Measurements from ENCODE around the gene ITGA6.

The ITGA6 gene

GRCh38 chr2:172464400-172465129 lies 37.2 kb downstream of the ITGA6 start:
- in situ Hi-C loops (cut with HindIII; ENCODE audit: low sequenced_read_pairs) = no loop called here
- TF ChIP-seq CTCF (IDR thresholded peaks at IDR 0.05; ENCODE audit: low read depth, low read length, missing control alignments) = no peak
- no peak overlapping the region for H3K4me3 ChIP-seq (ENCODE audit: low read depth, low read length)
- no peak for DNase-seq (ENCODE audit: low read depth)

DNA sequence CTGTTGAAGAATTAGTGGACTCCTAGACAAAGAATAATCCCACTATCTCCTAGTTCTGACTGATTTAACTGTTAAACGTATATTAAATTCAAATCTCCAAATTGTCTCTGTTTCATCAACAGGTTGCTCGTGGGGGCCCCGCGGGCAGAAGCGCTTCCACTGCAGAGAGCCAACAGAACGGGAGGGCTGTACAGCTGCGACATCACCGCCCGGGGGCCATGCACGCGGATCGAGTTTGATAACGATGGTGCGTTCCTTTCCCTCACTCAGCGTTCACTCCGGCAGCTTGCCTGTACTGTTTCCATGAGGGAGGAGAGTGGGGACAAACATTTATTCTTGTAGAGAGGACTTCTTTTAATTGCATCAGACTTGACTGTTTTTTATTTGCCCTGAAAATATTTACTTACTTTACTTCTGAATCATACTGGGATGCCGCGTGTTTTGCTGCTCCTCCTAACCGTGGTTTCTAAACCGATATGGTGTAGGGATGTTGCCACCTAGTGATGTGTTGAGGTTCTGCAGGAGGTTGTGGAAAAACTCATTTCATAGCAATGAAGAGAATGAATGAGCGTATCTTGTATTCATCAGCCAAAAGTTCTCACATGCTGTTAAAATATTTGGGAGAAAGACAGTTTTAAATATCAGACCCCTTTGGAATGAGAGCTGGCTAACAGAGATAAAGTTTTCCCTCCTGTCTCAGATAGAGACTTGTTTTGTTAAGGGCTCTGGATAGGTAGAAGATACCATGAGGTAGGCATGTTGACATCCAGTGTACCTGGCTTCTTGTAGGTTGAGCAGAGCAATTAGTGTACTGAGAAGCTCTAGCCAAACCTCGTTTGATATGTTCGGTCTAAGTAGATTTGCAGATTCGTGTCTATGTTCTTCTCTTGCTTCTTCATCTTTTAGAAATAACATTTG lies 38.3 kb downstream of the ITGA6 start:
- TF ChIP-seq CTCF (IDR thresholded peaks at IDR 0.05; ENCODE audit: low read depth, low read length, missing control alignments) = peak; percentile 85
- peak; percentile 68 for DNase-seq (ENCODE audit: low read depth)
- peak overlapping the region; percentile 16 for H3K4me3 ChIP-seq (ENCODE audit: low read depth, low read length)
- in situ Hi-C loops (cut with HindIII; ENCODE audit: low sequenced_read_pairs) = no loop called here

DNA sequence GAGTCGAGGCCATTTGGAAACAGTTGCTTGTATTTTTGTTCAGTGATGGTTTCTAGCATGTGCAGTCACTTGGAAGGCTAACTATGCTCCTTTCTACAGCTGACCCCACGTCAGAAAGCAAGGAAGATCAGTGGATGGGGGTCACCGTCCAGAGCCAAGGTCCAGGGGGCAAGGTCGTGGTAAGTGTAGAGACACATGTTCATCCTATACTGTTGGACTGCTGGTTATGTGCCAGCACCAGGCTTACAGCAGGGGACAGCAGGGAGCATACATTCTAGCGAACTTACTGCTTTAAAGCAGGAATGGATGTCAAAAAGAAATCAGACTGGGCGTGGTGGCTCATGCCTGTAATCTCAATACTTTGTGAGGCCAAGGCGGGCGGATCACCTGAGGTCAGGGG lies 40.0 kb downstream of the ITGA6 start:
- in situ Hi-C loops (cut with HindIII; ENCODE audit: low sequenced_read_pairs) = no loop called here
- TF ChIP-seq CTCF (IDR thresholded peaks at IDR 0.05; ENCODE audit: low read depth, low read length, missing control alignments) = peak; percentile 10
- no peak overlapping the region for H3K4me3 ChIP-seq (ENCODE audit: low read depth, low read length)
- DNase-seq (ENCODE audit: low read depth) = no peak

DNA sequence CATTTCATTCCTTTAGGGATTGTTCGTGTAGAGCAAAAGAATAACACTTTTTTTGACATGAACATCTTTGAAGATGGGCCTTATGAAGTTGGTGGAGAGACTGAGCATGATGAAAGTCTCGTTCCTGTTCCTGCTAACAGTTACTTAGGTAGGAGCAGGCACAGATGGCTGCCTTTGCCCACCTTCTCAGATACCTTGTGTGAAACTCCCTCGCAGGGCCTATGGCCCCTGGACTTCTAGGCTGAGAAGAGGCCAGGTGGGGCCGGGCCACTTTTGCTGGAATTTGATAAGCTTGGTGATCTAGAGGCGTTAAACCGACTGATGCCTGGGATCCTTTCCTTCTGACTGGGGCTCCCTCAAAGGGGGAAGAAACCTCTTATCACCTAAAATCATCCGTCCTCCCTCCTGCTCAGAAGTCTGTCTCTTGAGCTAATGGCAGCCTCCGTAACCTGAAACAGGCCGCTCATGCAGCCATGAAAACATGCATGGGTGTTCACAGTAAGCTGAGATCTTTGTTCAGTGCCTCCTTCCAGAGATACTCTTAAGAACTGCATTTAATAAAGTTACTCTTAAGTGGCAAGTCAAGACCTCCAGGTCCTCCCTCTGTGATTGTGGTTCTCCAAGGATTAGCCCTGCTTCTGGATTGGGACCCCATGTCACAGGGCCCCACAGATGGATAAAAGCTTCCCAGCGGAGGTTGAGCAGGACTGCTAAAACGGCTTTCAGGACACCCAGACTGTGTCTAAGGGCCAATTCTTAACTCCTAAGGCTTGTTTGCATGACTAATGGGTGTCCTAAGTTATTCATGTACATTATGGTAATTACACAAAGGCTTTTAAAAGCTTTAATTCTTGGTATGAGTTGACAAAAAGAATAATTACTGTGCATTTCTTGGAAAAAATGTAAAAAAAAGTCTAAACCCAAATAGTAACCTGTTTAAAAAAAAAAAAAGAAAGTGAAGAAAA lies 43.9 kb downstream of the ITGA6 start:
- no peak for DNase-seq (ENCODE audit: low read depth)
- no peak for TF ChIP-seq CTCF (IDR thresholded peaks at IDR 0.05; ENCODE audit: low read depth, low read length, missing control alignments)
- in situ Hi-C loops (cut with HindIII; ENCODE audit: low sequenced_read_pairs) = loop anchor here (5.0 kb wide), 1 partner anchor 299 kb away; no protein-coding TSS in a partner anchor
- no peak overlapping the region for H3K4me3 ChIP-seq (ENCODE audit: low read depth, low read length)

DNA sequence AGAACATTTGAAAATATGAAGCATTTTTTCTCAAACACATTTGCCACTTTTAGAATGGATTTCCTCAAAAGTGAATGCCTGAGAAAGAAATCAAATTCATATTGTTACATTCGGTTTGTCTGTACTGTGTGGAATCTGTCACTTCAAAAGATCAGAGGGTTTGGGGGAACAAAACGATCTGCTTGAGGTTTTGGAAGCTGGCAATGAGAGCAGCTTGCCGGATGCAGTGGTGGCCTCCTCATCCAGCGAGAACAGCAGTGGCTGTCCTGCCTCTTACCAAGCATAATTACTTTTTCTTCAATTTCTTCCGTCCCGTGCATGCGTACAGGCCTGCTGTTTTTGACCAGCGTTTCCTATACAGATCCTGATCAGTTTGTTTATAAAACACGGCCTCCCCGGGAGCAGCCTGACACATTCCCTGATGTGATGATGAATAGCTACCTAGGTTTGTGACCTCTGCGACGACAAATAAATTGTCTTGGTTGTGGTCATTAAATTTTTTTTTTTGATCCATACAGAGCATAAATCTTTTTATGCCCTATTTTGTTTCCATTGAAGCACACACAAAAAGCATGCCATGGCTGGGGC lies 45.2 kb downstream of the ITGA6 start:
- TF ChIP-seq CTCF (IDR thresholded peaks at IDR 0.05; ENCODE audit: low read depth, low read length, missing control alignments) = no peak
- no peak for DNase-seq (ENCODE audit: low read depth)
- no peak overlapping the region for H3K4me3 ChIP-seq (ENCODE audit: low read depth, low read length)
- in situ Hi-C loops (cut with HindIII; ENCODE audit: low sequenced_read_pairs) = loop anchor here (5.0 kb wide), 1 partner anchor 300 kb away; no protein-coding TSS in a partner anchor
